ENCODE data around the gene NCS1. TPM values are rescaled to one million over a fixed set of nuclear protein-coding genes. Genes with fewer than 3 reads are reported as not detected.
A peak's percentile ranks its signal among the peaks of the same experiment; 100 is the strongest.

The NCS1 gene
- total and polyA plus RNA-seq, 2 experiments from 2014 or later = 4.7 to 33.0 TPM

- no peak overlapping the region for H3K4me3 ChIP-seq
- WGBS, 2 experiments (ENCODE audit: low coverage in 1 of 2, low lambda C conversion rate in 2 of 2, missing lambda C conversion rate in 2 of 2) = 87 to 88% methylated on average over 6 of the region's 6 CpGs
- in situ Hi-C loops (cut with MboI) = no loop called here
- H4K20me1 ChIP-seq (ENCODE audit: insufficient read depth) = no peaks in the 10 kb centered on the region
- no peaks in the 10 kb centered on the region for H3K27me3 ChIP-seq (replicated peaks; ENCODE audit: insufficient read depth)
- no peak for DNase-seq
- H3K36me3 ChIP-seq (ENCODE audit: low read depth) = peaks cover 14% of the 10 kb centered on the region; the same call in 1 of the 2 replicates
- H3K9me3 ChIP-seq (ENCODE audit: low read depth) = no peaks in the 10 kb centered on the region
- no peak for TF ChIP-seq EZH2 (IDR thresholded peaks at IDR 0.05; ENCODE audit: insufficient read depth, poor library complexity, severe bottlenecking)
- no peak for TF ChIP-seq EZH2phosphoT487 (IDR thresholded peaks at IDR 0.05; ENCODE audit: insufficient read depth, low read depth)
- peaks cover 10% of the 10 kb centered on the region for H3K4me1 ChIP-seq (ENCODE audit: insufficient read depth)
- H2AFZ ChIP-seq = no peak overlapping the region
- no peak overlapping the region for H3K9ac ChIP-seq
- no peak overlapping the region for H3K4me2 ChIP-seq (ENCODE audit: unreplicated experiment)
- no peaks in the 10 kb centered on the region for H3K9me2 ChIP-seq (ENCODE audit: insufficient read depth)
- H3K79me2 ChIP-seq (ENCODE audit: insufficient read depth) = no peaks in the 10 kb centered on the region
- peaks cover 17% of the 10 kb centered on the region; the same call in 1 of the 2 replicates for H3F3A ChIP-seq (ENCODE audit: insufficient read depth)
- H3K27ac ChIP-seq = peak overlapping the region; percentile 73
Observed at GRCh38 chr9:130128251-130128650, 44.0 kb upstream of the NCS1 start.

- Histone ChIP-seq H2AFZ (no peak overlapping the region), H3K4me3 (no peak overlapping the region), H4K20me1 (ENCODE audit: insufficient read depth) (no peaks in the 10 kb centered on the region), H3K9me2 (ENCODE audit: insufficient read depth) (no peaks in the 10 kb centered on the region), H3F3A (ENCODE audit: insufficient read depth) (peaks cover 17% of the 10 kb centered on the region; the same call in 1 of the 2 replicates), H3K79me2 (ENCODE audit: insufficient read depth) (no peaks in the 10 kb centered on the region), H3K36me3 (ENCODE audit: low read depth) (peaks cover 14% of the 10 kb centered on the region; the same call in 1 of the 2 replicates), H3K4me1 (ENCODE audit: insufficient read depth) (peaks cover 10% of the 10 kb centered on the region), H3K9ac (peak overlapping the region; percentile 41; the same call in 1 of the 2 replicates), H3K4me2 (ENCODE audit: unreplicated experiment) (no peak overlapping the region), H3K9me3 (ENCODE audit: low read depth) (no peaks in the 10 kb centered on the region), H3K27me3 (replicated peaks; ENCODE audit: insufficient read depth) (no peaks in the 10 kb centered on the region), H3K27ac (peak overlapping the region; percentile 73)
- TF ChIP-seq EZH2phosphoT487 (IDR thresholded peaks at IDR 0.05; ENCODE audit: insufficient read depth, low read depth) = no peak
- TF ChIP-seq EZH2 (IDR thresholded peaks at IDR 0.05; ENCODE audit: insufficient read depth, poor library complexity, severe bottlenecking) = no peak
- WGBS, 2 experiments (ENCODE audit: low coverage in 1 of 2, low lambda C conversion rate in 2 of 2, missing lambda C conversion rate in 2 of 2) = 62% methylated on average over 14 of the region's 14 CpGs
- in situ Hi-C loops (cut with MboI) = no loop called here
- DNase-seq = peak; percentile 75
Observed at GRCh38 chr9:130128733-130129431, 43.3 kb upstream of the NCS1 start.

DNA sequence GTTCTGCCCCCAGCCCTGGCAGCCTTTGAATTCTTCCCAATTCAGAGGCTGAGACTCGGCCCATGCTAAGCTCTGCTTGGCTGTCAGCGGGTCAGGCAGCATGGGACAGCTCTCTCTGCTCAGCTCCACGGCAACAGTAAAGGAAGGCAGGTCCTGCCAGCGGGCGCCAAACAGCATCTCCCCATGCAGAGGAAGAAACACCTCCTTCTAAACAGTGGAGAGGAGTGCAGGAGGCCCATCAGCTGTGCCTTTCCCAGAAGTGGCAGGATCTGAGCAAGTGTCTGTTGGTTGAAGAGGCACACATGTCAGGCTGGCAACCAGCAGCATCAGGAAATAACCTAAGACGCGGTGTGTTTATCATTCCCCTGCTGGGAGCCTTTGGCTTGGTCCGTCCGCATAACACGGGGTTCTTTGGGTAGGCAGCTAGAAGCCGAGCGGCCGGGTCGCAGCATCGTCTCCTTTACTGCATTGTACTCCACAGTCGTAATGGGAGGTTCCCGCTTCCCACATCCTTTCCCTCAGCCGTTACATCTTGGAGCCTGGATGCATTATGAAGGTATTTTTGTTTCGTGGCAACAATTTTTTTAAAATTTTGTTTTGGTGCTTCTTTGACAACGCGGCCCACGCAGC is 42.7 kb upstream of the NCS1 start:
- Histone ChIP-seq H3K9ac (no peak overlapping the region), H3K9me2 (ENCODE audit: insufficient read depth) (no peaks in the 10 kb centered on the region), H3F3A (ENCODE audit: insufficient read depth) (peaks cover 17% of the 10 kb centered on the region; the same call in 1 of the 2 replicates), H3K36me3 (ENCODE audit: low read depth) (peaks cover 14% of the 10 kb centered on the region; the same call in 1 of the 2 replicates), H3K4me3 (no peak overlapping the region), H3K27me3 (replicated peaks; ENCODE audit: insufficient read depth) (no peaks in the 10 kb centered on the region), H3K79me2 (ENCODE audit: insufficient read depth) (no peaks in the 10 kb centered on the region), H4K20me1 (ENCODE audit: insufficient read depth) (no peaks in the 10 kb centered on the region), H3K9me3 (ENCODE audit: low read depth) (no peaks in the 10 kb centered on the region), H3K4me2 (ENCODE audit: unreplicated experiment) (no peak overlapping the region), H3K4me1 (ENCODE audit: insufficient read depth) (peaks cover 10% of the 10 kb centered on the region), H2AFZ (no peak overlapping the region), H3K27ac (peak overlapping the region; percentile 73)
- WGBS, 2 experiments (ENCODE audit: low coverage in 1 of 2, low lambda C conversion rate in 2 of 2, missing lambda C conversion rate in 2 of 2) = 94 to 96% methylated on average over 22 of the region's 22 CpGs
- no peak for DNase-seq
- no peak for TF ChIP-seq EZH2phosphoT487 (IDR thresholded peaks at IDR 0.05; ENCODE audit: insufficient read depth, low read depth)
- no peak for TF ChIP-seq EZH2 (IDR thresholded peaks at IDR 0.05; ENCODE audit: insufficient read depth, poor library complexity, severe bottlenecking)
- in situ Hi-C loops (cut with MboI) = no loop called here

DNA sequence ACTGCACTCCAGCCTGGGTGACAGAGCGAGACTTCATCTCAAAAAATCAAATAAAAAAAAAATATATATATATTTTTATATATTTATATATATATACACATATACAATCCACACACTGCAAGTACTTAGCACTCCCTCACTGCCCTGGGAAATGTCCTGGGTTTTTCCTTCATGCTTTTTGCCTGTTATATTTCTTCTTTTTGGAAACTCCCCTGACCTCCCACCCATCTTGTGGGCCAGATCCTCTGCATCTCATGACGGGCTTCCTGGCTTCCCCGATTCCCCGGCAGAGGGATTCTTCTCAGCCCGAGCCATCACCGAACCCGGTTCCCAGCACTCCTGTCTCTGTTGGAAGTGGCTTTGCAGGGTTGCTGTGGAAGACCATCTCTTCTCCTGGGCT is 39.5 kb upstream of the NCS1 start:
- 97 to 99% methylated on average over 7 of the region's 7 CpGs for WGBS, 2 experiments (ENCODE audit: low coverage in 1 of 2, low lambda C conversion rate in 2 of 2, missing lambda C conversion rate in 2 of 2)
- H3F3A ChIP-seq (ENCODE audit: insufficient read depth) = peaks cover 37% of the 10 kb centered on the region
- no peaks in the 10 kb centered on the region for H4K20me1 ChIP-seq (ENCODE audit: insufficient read depth)
- TF ChIP-seq EZH2phosphoT487 (IDR thresholded peaks at IDR 0.05; ENCODE audit: insufficient read depth, low read depth) (no peak), EZH2 (IDR thresholded peaks at IDR 0.05; ENCODE audit: insufficient read depth, poor library complexity, severe bottlenecking) (no peak)
- H3K4me3 ChIP-seq = no peak overlapping the region
- H3K36me3 ChIP-seq (ENCODE audit: low read depth) = peaks cover 13% of the 10 kb centered on the region; the same call in 1 of the 2 replicates
- no peaks in the 10 kb centered on the region for H3K9me2 ChIP-seq (ENCODE audit: insufficient read depth)
- H3K4me2 ChIP-seq (ENCODE audit: unreplicated experiment) = no peak overlapping the region
- H3K4me1 ChIP-seq (ENCODE audit: insufficient read depth) = peaks cover 18% of the 10 kb centered on the region
- no peak for DNase-seq
- no peak overlapping the region for H2AFZ ChIP-seq
- H3K9ac ChIP-seq = no peak overlapping the region
- no peaks in the 10 kb centered on the region for H3K27me3 ChIP-seq (replicated peaks; ENCODE audit: insufficient read depth)
- H3K9me3 ChIP-seq (ENCODE audit: low read depth) = no peaks in the 10 kb centered on the region
- H3K27ac ChIP-seq = no peak overlapping the region
- no peaks in the 10 kb centered on the region for H3K79me2 ChIP-seq (ENCODE audit: insufficient read depth)
- in situ Hi-C loops (cut with MboI) = no loop called here
